OCI-LY7 (cell line): ENCODE measurements around the gene ZSCAN5B. TPM values are rescaled to one million over a fixed set of nuclear protein-coding genes. Genes with fewer than 3 reads are reported as not detected.

ENCODE experiments used
- BruUV-seq: library from RNA; stranded (reverse); fragments of 400-500 nt; replicated peaks from 2 replicates; lab custom pipeline; 2021; lab: Mats Ljungman, UMichigan
- CTCF ChIA-PET: fragments of 300-600 bp; sonication (Branson Sonifier 250); formaldehyde crosslinking; loops from one replicate; lab custom pipeline; 2022; ENCODE audit warnings: antibody characterized with exemption; ENCODE audit not compliant: unreplicated experiment; lab: Charles Lee
- POLR2A ChIA-PET: fragments of 300-600 bp; sonication (Branson Sonifier 250); formaldehyde crosslinking; loops from one replicate; lab custom pipeline; 2022; ENCODE audit warnings: antibody characterized with exemption; lab: Charles Lee
- DNase-seq: peaks from one replicate; pipeline ENCODE4 v3.0.0-alpha.2; 2015; ENCODE audit warnings: low spot score
- H2AFZ ChIP-seq: fragments of 200-600 bp; sonication (generic), shearing (Covaris generic); 2 replicates; pipeline ENCODE4 v1.6.1; 2014; ENCODE audit warnings: mild to moderate bottlenecking, antibody characterized with exemption, low read length, moderate library complexity
- H3K27ac ChIP-seq: fragments of 200-600 bp; sonication (generic); 2 replicates; pipeline ENCODE4 v1.5.1; 2014; ENCODE audit warnings: mixed run types, low read depth, mild to moderate bottlenecking, moderate library complexity, low read length, inconsistent platforms; ENCODE audit not compliant: poor library complexity, severe bottlenecking
- H3K36me3 ChIP-seq: fragments of 200-600 bp; sonication (generic); 2 replicates; pipeline ENCODE4 v1.6.1; 2014; ENCODE audit warnings: mild to moderate bottlenecking, antibody characterized with exemption, low read length, moderate library complexity, mixed read lengths; ENCODE audit not compliant: insufficient read depth
- H3K4me1 ChIP-seq: fragments of 200-600 bp; sonication (generic); 2 replicates; pipeline ENCODE4 v1.5.1; 2014; ENCODE audit warnings: mild to moderate bottlenecking, low read length; ENCODE audit not compliant: insufficient read depth, poor library complexity, severe bottlenecking
- H3K4me2 ChIP-seq: fragments of 200-600 bp; sonication (generic); 2 replicates; pipeline ENCODE4 v1.6.1; 2014; ENCODE audit warnings: mild to moderate bottlenecking, low read length
- H3K4me3 ChIP-seq: fragments of 200-600 bp; sonication (generic); 2 replicates; pipeline ENCODE4 v1.5.1; 2014; ENCODE audit warnings: mild to moderate bottlenecking, low read depth, low read length; ENCODE audit not compliant: poor library complexity, severe bottlenecking
- H3K79me2 ChIP-seq: fragments of 200-600 bp; sonication (generic); 2 replicates; pipeline ENCODE4 v1.6.1; 2016; ENCODE audit warnings: low read depth, mild to moderate bottlenecking, low read length, moderate library complexity, mixed read lengths; ENCODE audit not compliant: insufficient read depth
- H3K9me2 ChIP-seq: fragments of 200-600 bp; sonication (generic); 2 replicates; pipeline ENCODE4 v1.6.1; 2016; ENCODE audit warnings: mild to moderate bottlenecking, low read length, mixed read lengths; ENCODE audit not compliant: insufficient read depth
- H3K9me3 ChIP-seq: fragments of 200-600 bp; sonication (generic); 2 replicates; pipeline ENCODE4 v1.6.1; 2014; ENCODE audit warnings: mild to moderate bottlenecking, mixed run types, low read length, mixed read lengths
- H4K20me1 ChIP-seq: fragments of 200-600 bp; sonication (generic); 2 replicates; pipeline ENCODE4 v1.6.1; 2014; ENCODE audit warnings: mild to moderate bottlenecking, antibody characterized with exemption, low read length, moderate library complexity, mixed read lengths; ENCODE audit not compliant: insufficient read depth
- CTCF ChIP-seq: fragments of 200-600 bp; sonication (generic); conservative IDR thresholded peaks from 2 replicates; pipeline ENCODE4 v1.5.1; 2014; ENCODE audit warnings: mild to moderate bottlenecking, antibody characterized with exemption, low read length, moderate library complexity, mixed read lengths
- EZH2phosphoT487 ChIP-seq: fragments of 200-600 bp; sonication (generic); IDR thresholded peaks from 2 replicates; pipeline ENCODE4 v1.6.1; 2018; ENCODE audit warnings: low read depth, borderline replicate concordance, mild to moderate bottlenecking, mixed run types, antibody characterized with exemption, low read length, moderate library complexity, mixed read lengths
- intact Hi-C: fragments of 100-400 bp; cut with micrococcal nuclease; formaldehyde crosslinking; loops from one replicate; pipeline ENCODE4 v1.10.0; 2022; ENCODE audit not compliant: unreplicated experiment
- total RNA-seq, 2 experiments: library from RNA; depleted of rRNA in 1 of 2; stranded (reverse); fragments of >200 nt in 1 of 2; shearing (Covaris generic) in 1 of 2; gene quantifications; 2 replicates each; pipeline ENCODE4 v1.2.3, GENCODE V29; 2014 to 2022

Gene ZSCAN5B
- total RNA-seq, 2 experiments from 2014 or later: not detected

- Histone ChIP-seq H3K36me3 (peaks cover 27% of the 10 kb centered on the region), H2AFZ (no peak overlapping the region), H3K9me3 (no peaks in the 10 kb centered on the region), H3K9me2 (no peaks in the 10 kb centered on the region), H3K4me2 (no peak overlapping the region), H3K27ac (no peak overlapping the region), H3K4me3 (no peak overlapping the region), H3K79me2 (no peaks in the 10 kb centered on the region), H4K20me1 (no peaks in the 10 kb centered on the region), H3K4me1 (no peaks in the 10 kb centered on the region)
- CTCF ChIA-PET: no interaction called here
- no peak for DNase-seq
- POLR2A ChIA-PET: no interaction called here
- TF ChIP-seq CTCF (no peak), EZH2phosphoT487 (no peak)
- intact Hi-C loops: no loop called here
- BruUV-seq: no TSS peak
Observed at GRCh38 chr19:56159622-56160271, 37.8 kb downstream of the ZSCAN5B start.

DNA sequence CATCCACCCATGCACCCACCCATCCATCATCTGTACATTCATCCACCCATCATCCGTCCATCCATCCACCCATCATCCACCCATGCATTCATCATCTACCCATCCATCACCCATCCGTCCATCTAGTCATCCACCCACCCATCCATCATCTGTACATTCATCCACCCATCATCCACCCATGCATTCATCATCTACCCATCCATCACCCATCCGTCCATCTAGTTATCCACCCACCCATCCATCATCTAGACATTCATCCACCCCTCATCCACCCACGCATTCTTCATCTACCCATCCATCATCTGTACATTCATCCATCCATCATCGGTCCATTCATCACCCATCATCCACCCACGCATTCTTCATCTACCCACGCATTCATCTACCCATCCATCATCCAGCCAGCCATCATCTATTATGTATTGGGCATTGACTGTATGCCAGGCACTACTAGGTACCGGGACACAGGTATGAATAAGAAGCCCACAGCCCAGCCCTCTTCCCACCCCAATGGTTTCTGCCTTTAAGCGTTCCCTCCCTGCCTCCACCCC lies 38.5 kb downstream of the ZSCAN5B start:
- no peak overlapping the region for H3K4me2 ChIP-seq
- CTCF ChIA-PET: no interaction called here
- no peak overlapping the region for H3K4me3 ChIP-seq
- intact Hi-C loops: no loop called here
- POLR2A ChIA-PET: no interaction called here
- TF ChIP-seq EZH2phosphoT487: no peak
- TF ChIP-seq CTCF: no peak
- H4K20me1 ChIP-seq: no peaks in the 10 kb centered on the region
- H2AFZ ChIP-seq: no peak overlapping the region
- no peaks in the 10 kb centered on the region for H3K9me2 ChIP-seq
- H3K27ac ChIP-seq: no peak overlapping the region
- BruUV-seq: no TSS peak
- H3K36me3 ChIP-seq: peaks cover 27% of the 10 kb centered on the region
- no peaks in the 10 kb centered on the region for H3K9me3 ChIP-seq
- H3K4me1 ChIP-seq: no peaks in the 10 kb centered on the region
- DNase-seq: no peak
- H3K79me2 ChIP-seq: no peaks in the 10 kb centered on the region

DNA sequence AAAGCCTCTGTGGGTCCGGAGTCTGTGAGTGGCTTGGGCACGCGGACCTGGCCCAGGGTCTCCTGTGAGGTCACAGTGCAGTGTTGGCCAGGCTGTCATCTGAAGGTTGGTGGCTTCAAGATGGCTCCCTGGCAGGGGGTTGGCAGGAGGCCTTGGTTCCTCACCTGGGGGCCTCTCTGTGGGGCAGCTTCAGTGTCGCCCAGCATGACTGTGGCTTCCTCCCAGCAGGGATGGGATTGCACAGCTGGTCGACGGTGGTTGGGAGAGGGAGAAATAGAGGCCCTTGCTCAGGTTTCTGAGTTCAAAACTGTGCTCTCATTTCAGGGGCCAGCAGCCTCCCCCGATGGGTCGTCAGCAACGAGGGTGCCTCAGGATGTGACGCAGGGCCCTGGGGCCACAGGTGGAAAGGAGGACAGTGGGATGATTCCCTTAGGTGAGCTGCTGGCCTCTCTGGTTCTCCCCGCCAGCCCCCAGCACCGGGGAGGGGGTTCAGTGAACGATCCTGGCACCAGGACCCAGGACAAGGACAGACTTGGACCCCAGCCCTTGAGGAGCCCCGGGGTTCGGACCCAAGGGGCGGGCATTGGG lies 39.3 kb downstream of the ZSCAN5B start:
- POLR2A ChIA-PET: no interaction called here
- Histone ChIP-seq H3K27ac (no peak overlapping the region), H4K20me1 (no peaks in the 10 kb centered on the region), H3K4me2 (no peak overlapping the region), H2AFZ (no peak overlapping the region), H3K4me3 (no peak overlapping the region), H3K9me3 (no peaks in the 10 kb centered on the region), H3K4me1 (no peaks in the 10 kb centered on the region), H3K9me2 (no peaks in the 10 kb centered on the region), H3K36me3 (peaks cover 31% of the 10 kb centered on the region), H3K79me2 (no peaks in the 10 kb centered on the region)
- BruUV-seq: no TSS peak
- no peak for DNase-seq
- intact Hi-C loops: no loop called here
- TF ChIP-seq EZH2phosphoT487 (no peak), CTCF (no peak)
- CTCF ChIA-PET: no interaction called here
